Esophagus muscularis mucosa (tissue), 3 donors: Measurements from ENCODE around the gene ARPC3.

Experiments used
- CTCF ChIP-seq, 3 experiments: fragments of 200-600 bp in 2 of 3; fragments of 450-650 bp in 1 of 3; sonication (generic) in 2 of 3; IDR thresholded peaks; one replicate each; pipeline ENCODE4 v1.5.1; 2017 to 2019; ENCODE audit warnings: antibody characterized with exemption in 3 of 3, mild to moderate bottlenecking in 2 of 3, moderate library complexity in 1 of 3
- POLR2A ChIP-seq: fragments of 450-650 bp; IDR thresholded peaks from one replicate; pipeline ENCODE4 v1.6.1; 2017; ENCODE audit warnings: antibody characterized with exemption, moderate library complexity, mild to moderate bottlenecking, low read depth

- TF ChIP-seq CTCF (IDR thresholded peaks at IDR 0.05) (peak in 1 of 3 experiments; percentile 42), POLR2A (peak; percentile 56)
These were observed 18.3 kb upstream of the ARPC3 start, which contains the start of the genes FAM216A and GPN3 for GRCh38 chr12:110468214-110469048.
